Measurements from ENCODE around the gene FUZ. TPM values are rescaled to one million over a fixed set of nuclear protein-coding genes. Genes with fewer than 3 reads are reported as not detected.

Gene FUZ
- total RNA-seq, 1 experiment from 2014 or later, result 19.0 TPM

DNA sequence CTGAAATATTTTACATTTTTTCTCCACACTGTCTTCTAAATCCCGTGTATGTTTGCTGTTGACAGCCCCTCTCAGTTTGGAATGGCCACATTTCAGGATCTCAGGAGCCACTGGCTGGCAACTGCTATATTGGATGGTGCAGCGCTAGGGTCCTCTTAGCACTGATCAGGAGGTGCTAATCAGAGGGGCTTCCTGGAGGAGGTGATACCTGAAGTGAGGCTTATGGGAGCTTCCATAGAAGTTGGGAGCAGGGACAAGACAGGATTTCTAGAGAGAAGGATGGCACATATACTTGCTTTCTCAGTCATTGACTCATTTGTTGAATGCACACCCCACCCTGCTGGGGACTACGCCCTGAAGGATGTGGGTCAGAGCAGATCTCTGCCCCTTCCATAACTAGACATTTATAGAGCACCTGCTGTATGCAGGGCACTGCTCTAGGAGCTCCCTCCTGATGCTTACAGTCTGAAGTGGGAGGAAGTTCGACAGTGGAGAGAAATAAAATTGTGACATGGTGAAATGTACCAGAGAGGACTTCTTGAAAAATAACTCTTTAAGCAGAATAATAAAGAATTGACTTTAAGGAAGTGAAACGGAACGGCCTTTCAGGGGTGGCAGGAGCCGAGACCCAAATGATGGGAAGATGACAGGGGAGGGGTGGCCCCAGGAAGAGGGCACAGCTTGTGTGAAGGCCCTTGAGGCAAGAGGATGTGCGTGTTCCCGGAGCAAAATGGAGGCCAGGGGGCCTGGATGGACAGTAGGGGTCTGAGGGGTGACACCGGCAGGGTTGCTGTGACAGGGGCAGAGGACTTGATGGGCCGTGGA is 33.1 kb downstream of the FUZ start:
- intact Hi-C loops (cut with micrococcal nuclease), result no loop called here
- TF ChIP-seq CTCF (IDR thresholded peaks at IDR 0.05; ENCODE audit: unreplicated experiment), result no peak
- Mint-ChIP-seq H3K36me3 (ENCODE audit: insufficient read depth, unreplicated experiment) (peaks cover 44% of the 10 kb centered on the region), H3K4me3 (ENCODE audit: unreplicated experiment) (no peak overlapping the region), H3K9me3 (ENCODE audit: unreplicated experiment) (no peaks in the 10 kb centered on the region), H3K27me3 (ENCODE audit: insufficient read depth, unreplicated experiment) (no peaks in the 10 kb centered on the region), H3K4me1 (ENCODE audit: insufficient read depth, unreplicated experiment) (no peaks in the 10 kb centered on the region), H3K27ac (ENCODE audit: low read depth, unreplicated experiment) (peak overlapping the region; percentile 68)
- POLR2A ChIA-PET, result no interaction called here
- BruUV-seq (replicated peaks), result no TSS peak
- CTCF ChIA-PET, result no interaction called here
- DNase-seq (ENCODE audit: unreplicated experiment), result no peak

DNA sequence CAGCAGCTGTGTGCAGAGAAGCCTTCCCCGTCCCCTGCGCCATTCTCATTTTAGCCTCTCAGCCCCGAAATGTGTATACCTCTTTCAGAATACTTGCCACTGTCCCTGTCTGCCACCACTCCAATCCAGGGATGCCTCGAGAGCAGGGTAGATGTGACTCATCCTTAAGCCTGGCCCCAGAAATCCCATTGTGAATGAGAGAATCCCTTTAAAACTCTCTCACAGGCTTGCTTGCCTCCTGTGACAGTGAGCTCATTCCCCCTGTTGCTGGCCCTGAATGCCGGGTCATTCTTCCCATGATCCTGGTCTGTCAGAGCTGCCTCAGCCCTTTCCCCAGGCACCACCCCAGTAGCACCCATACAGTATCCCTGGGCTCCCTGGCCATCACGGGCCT is 36.7 kb downstream of the FUZ start:
- H3K27me3 Mint-ChIP-seq (ENCODE audit: insufficient read depth, unreplicated experiment), result no peaks in the 10 kb centered on the region
- POLR2A ChIA-PET, result interaction anchor here (0.8 to 3.3 kb wide), 2 partner anchors 10 to 42 kb away, joined by 3 to 14 read pairs; partner anchors contain the start of genes AP2A1 and MED25

DNA sequence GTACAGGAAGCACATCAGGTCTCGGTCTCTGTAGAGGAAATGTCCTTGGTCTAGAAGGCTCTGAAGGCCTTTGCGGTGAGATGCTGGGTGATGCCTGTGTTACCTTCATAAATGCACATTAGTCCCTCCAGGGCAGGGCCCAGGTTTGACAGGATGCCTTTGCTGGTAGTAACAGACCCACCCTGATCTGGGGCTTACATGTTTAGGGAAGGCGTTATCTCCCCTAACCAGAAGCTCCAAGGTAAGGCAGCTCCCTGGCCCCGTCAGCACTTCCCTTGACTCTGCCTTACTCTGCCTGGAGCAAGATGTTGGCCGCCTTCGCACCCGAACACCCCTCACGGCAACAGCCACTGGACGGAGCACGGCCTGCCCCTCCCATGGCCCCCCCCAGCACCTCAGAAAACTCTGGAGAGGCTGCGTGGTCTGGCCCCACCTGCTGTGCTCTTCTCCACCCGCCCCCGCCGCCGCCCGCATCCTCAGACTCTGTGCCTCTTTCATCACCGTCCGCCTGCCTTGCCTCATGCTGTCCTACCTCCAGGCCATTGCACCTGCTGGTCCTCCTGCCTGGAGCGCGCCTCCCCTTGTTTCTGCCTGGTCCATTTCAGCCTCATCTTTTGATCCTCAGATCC is 37.2 kb downstream of the FUZ start:
- Mint-ChIP-seq H3K27me3 (ENCODE audit: insufficient read depth, unreplicated experiment) (no peaks in the 10 kb centered on the region), H3K9me3 (ENCODE audit: unreplicated experiment) (no peaks in the 10 kb centered on the region), H3K4me3 (ENCODE audit: unreplicated experiment) (no peak overlapping the region), H3K36me3 (ENCODE audit: insufficient read depth, unreplicated experiment) (peaks cover 24% of the 10 kb centered on the region), H3K4me1 (ENCODE audit: insufficient read depth, unreplicated experiment) (peaks cover 18% of the 10 kb centered on the region), H3K27ac (ENCODE audit: low read depth, unreplicated experiment) (no peak overlapping the region)
- POLR2A ChIA-PET, result interaction anchor here (0.8 to 3.3 kb wide), 2 partner anchors 9 to 42 kb away, joined by 3 to 14 read pairs; partner anchors contain the start of genes AP2A1 and MED25
- intact Hi-C loops (cut with micrococcal nuclease), result no loop called here
- no TSS peak for BruUV-seq (replicated peaks)
- CTCF ChIA-PET, result no interaction called here
- TF ChIP-seq CTCF (IDR thresholded peaks at IDR 0.05; ENCODE audit: unreplicated experiment), result no peak
- DNase-seq (ENCODE audit: unreplicated experiment), result no peak

More for the DNA sequence above, 36.7 kb downstream of the FUZ start:
- no peak for TF ChIP-seq CTCF (IDR thresholded peaks at IDR 0.05; ENCODE audit: unreplicated experiment)
- H3K4me1 Mint-ChIP-seq (ENCODE audit: insufficient read depth, unreplicated experiment), result peaks cover 18% of the 10 kb centered on the region
- intact Hi-C loops (cut with micrococcal nuclease), result no loop called here
- H3K36me3 Mint-ChIP-seq (ENCODE audit: insufficient read depth, unreplicated experiment), result peaks cover 25% of the 10 kb centered on the region
- no peak for DNase-seq (ENCODE audit: unreplicated experiment)
- no peaks in the 10 kb centered on the region for H3K9me3 Mint-ChIP-seq (ENCODE audit: unreplicated experiment)
- CTCF ChIA-PET, result no interaction called here
- no peak overlapping the region for H3K27ac Mint-ChIP-seq (ENCODE audit: low read depth, unreplicated experiment)
- no TSS peak for BruUV-seq (replicated peaks)
- H3K4me3 Mint-ChIP-seq (ENCODE audit: unreplicated experiment), result no peak overlapping the region

DNA sequence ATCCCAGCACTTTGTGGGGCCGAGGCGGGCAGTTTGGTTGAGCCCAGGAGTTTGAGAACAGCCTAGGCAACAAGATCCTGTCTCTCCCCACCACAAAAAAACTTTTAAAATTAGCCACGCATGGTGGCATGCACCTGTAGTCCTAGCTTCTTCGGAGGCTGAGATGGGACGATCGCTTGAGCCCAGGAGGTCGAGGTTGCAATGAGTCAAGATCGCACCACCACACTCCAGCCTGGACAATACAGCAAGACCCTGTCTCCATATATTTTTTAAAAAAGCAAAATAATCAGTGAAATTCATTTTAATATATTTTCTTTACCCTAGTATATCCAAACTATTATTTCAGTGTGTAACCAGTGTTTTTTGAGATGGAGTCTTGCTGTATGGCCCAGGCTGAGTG is 38.1 kb downstream of the FUZ start:
- no peaks in the 10 kb centered on the region for H3K27me3 Mint-ChIP-seq (ENCODE audit: insufficient read depth, unreplicated experiment)
- TF ChIP-seq CTCF (IDR thresholded peaks at IDR 0.05; ENCODE audit: unreplicated experiment), result no peak
- H3K9me3 Mint-ChIP-seq (ENCODE audit: unreplicated experiment), result no peaks in the 10 kb centered on the region
- ChIA-PET CTCF (no interaction called here), POLR2A (interaction anchor here (1.1 to 3.3 kb wide), 2 partner anchors 8 to 9 kb away, joined by 3 to 14 read pairs; partner anchors contain the start of gene AP2A1)
- no peak overlapping the region for H3K27ac Mint-ChIP-seq (ENCODE audit: low read depth, unreplicated experiment)
- peaks cover 18% of the 10 kb centered on the region for H3K4me1 Mint-ChIP-seq (ENCODE audit: insufficient read depth, unreplicated experiment)
- intact Hi-C loops (cut with micrococcal nuclease), result no loop called here
- peaks cover 22% of the 10 kb centered on the region for H3K36me3 Mint-ChIP-seq (ENCODE audit: insufficient read depth, unreplicated experiment)
- BruUV-seq (replicated peaks), result no TSS peak
- H3K4me3 Mint-ChIP-seq (ENCODE audit: unreplicated experiment), result no peak overlapping the region
- no peak for DNase-seq (ENCODE audit: unreplicated experiment)

Measured in MCF 10A (cell line).